Measurements from ENCODE around the gene UNK.

Gene UNK

GRCh38 chr17:75811174-75811573 is 26.6 kb downstream of the UNK start:
- Histone ChIP-seq H3K9me3 (ENCODE audit: severe bottlenecking) (no peaks in the 10 kb centered on the region), H3K36me3 (ENCODE audit: low read depth) (peaks cover 10% of the 10 kb centered on the region; the same call in 1 of the 2 replicates), H3K4me1 (ENCODE audit: insufficient read depth, poor library complexity, severe bottlenecking) (peaks cover 14% of the 10 kb centered on the region), H3K27ac (ENCODE audit: poor library complexity, severe bottlenecking) (no peak overlapping the region), H3K27me3 (ENCODE audit: insufficient read depth, poor library complexity, severe bottlenecking) (no peaks in the 10 kb centered on the region), H3K4me3 (ENCODE audit: severe bottlenecking) (no peak overlapping the region)
- TF ChIP-seq, protein P1, sequence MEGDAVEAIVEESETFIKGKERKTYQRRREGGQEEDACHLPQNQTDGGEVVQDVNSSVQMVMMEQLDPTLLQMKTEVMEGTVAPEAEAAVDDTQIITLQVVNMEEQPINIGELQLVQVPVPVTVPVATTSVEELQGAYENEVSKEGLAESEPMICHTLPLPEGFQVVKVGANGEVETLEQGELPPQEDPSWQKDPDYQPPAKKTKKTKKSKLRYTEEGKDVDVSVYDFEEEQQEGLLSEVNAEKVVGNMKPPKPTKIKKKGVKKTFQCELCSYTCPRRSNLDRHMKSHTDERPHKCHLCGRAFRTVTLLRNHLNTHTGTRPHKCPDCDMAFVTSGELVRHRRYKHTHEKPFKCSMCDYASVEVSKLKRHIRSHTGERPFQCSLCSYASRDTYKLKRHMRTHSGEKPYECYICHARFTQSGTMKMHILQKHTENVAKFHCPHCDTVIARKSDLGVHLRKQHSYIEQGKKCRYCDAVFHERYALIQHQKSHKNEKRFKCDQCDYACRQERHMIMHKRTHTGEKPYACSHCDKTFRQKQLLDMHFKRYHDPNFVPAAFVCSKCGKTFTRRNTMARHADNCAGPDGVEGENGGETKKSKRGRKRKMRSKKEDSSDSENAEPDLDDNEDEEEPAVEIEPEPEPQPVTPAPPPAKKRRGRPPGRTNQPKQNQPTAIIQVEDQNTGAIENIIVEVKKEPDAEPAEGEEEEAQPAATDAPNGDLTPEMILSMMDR (IDR thresholded peaks at IDR 0.05; ENCODE audit: poor library complexity, severe bottlenecking) = no peak
- ATAC-seq (ENCODE audit: low read depth) (no peak), DNase-seq (ENCODE audit: low spot score) (no peak)

DNA sequence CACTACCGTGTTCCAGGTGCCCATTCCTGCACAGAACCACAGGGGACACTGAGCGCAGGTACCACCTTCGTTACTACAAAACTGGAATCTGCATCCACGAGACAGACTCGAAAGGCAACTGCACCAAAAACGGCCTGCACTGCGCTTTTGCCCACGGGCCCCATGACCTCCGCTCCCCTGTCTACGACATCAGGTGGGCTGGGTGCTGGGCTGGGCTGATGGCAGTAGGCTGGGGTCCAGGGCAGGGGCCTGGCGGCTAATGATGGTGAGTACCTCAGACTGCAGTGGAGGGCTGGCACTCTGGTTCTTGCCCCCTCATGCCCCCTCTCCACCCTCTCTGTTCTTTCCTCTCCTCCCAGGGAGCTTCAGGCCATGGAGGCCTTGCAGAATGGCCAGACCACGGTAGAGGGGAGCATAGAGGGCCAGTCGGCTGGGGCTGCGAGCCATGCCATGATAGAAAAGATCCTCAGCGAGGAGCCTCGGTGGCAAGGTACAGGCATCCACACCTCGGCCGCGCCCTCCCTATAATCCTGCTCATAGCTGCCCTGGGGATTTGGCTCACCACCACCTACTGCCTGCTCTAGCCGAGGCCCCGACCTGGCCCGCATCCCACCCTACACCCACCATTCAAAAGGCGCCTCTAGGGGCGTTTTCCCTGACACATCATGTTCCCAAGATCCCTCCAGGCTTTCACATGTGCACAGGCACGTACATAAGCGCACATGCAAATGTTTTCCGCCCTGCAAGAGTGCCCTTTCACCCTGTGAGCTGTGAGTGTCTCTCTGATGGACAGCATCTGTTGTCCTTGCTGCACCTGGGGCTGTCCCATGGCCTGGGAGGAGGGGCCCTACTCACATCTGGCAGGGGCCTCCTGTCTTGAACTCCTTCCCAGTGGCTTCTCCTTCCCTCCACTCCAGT is 27.7 kb downstream of the UNK start:
- H3K4me1 ChIP-seq (ENCODE audit: insufficient read depth, poor library complexity, severe bottlenecking) = peaks cover 14% of the 10 kb centered on the region
- H3K9me3 ChIP-seq (ENCODE audit: severe bottlenecking) = no peaks in the 10 kb centered on the region
- H3K4me3 ChIP-seq (ENCODE audit: severe bottlenecking) = no peak overlapping the region
- TF ChIP-seq, protein P1 (IDR thresholded peaks at IDR 0.05; ENCODE audit: poor library complexity, severe bottlenecking) = no peak
- H3K36me3 ChIP-seq (ENCODE audit: low read depth) = peaks cover 10% of the 10 kb centered on the region; the same call in 1 of the 2 replicates
- no peaks in the 10 kb centered on the region for H3K27me3 ChIP-seq (ENCODE audit: insufficient read depth, poor library complexity, severe bottlenecking)
- DNase-seq (ENCODE audit: low spot score) (no peak), ATAC-seq (ENCODE audit: low read depth) (no peak)
- no peak overlapping the region for H3K27ac ChIP-seq (ENCODE audit: poor library complexity, severe bottlenecking)

- ATAC-seq (ENCODE audit: low read depth) (no peak), DNase-seq (ENCODE audit: low spot score) (peak; percentile 64)
- Histone ChIP-seq H3K27ac (ENCODE audit: poor library complexity, severe bottlenecking) (no peak overlapping the region), H3K9me3 (ENCODE audit: severe bottlenecking) (no peaks in the 10 kb centered on the region), H3K27me3 (ENCODE audit: insufficient read depth, poor library complexity, severe bottlenecking) (no peaks in the 10 kb centered on the region), H3K4me3 (ENCODE audit: severe bottlenecking) (no peak overlapping the region), H3K4me1 (ENCODE audit: insufficient read depth, poor library complexity, severe bottlenecking) (peaks cover 13% of the 10 kb centered on the region), H3K36me3 (ENCODE audit: low read depth) (peaks cover 10% of the 10 kb centered on the region; the same call in 1 of the 2 replicates)
- TF ChIP-seq, protein P1 (IDR thresholded peaks at IDR 0.05; ENCODE audit: poor library complexity, severe bottlenecking) = no peak
Measured at GRCh38 chr17:75813081-75814020, 28.7 kb downstream of the UNK start.

DNA sequence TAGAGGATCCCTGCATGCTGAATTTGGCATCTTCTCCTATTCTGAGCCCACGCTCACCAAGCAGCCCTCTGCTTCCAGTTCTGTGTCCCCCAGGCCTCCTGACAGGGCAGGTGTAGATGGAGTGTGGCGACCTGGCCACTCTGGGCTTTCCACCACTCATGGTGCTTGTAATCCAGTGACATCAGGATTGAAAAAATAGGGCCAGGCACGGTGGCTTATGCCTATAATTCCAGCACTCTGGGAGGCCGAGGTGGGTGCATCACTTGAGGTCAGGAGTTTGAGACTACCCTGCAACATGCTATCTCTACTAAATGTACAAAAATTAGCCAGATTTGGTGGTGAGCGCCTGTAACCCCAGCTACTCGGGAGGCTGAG is 29.4 kb downstream of the UNK start:
- no peak overlapping the region for H3K27ac ChIP-seq (ENCODE audit: poor library complexity, severe bottlenecking)
- no peak overlapping the region for H3K4me3 ChIP-seq (ENCODE audit: severe bottlenecking)
- no peak for DNase-seq (ENCODE audit: low spot score)
- H3K27me3 ChIP-seq (ENCODE audit: insufficient read depth, poor library complexity, severe bottlenecking) = no peaks in the 10 kb centered on the region
- peaks cover 9% of the 10 kb centered on the region for H3K4me1 ChIP-seq (ENCODE audit: insufficient read depth, poor library complexity, severe bottlenecking)
- no peaks in the 10 kb centered on the region for H3K9me3 ChIP-seq (ENCODE audit: severe bottlenecking)
- H3K36me3 ChIP-seq (ENCODE audit: low read depth) = peaks cover 13% of the 10 kb centered on the region; the same call in 1 of the 2 replicates
- no peak for ATAC-seq (ENCODE audit: low read depth)
- TF ChIP-seq, protein P1 (IDR thresholded peaks at IDR 0.05; ENCODE audit: poor library complexity, severe bottlenecking) = no peak
